Pancreas (tissue), 10 donors: Measurements from ENCODE around the gene SPTBN1. TPM values are rescaled to one million over a fixed set of nuclear protein-coding genes. Genes with fewer than 3 reads are reported as not detected.

ENCODE experiments used
- ATAC-seq, 4 donors: fragments of 200-7000 bp; cut with Tn5 transposase; one replicate each; pipeline versions ENCODE4 v1.8.0 to v1.9.1; 2020; ENCODE audit warnings: mild to moderate bottlenecking in 4 of 4, moderate library complexity in 4 of 4
- DNase-seq, 6 donors: peaks; one replicate each; pipeline ENCODE4 v3.0.0-alpha.2; 2020
- FAIRE-seq: peaks from 2 replicates; lab custom pipeline; 2012; peaks lifted over from hg19 to GRCh38; lab: Jason Lieb, UNC
- H3K27ac ChIP-seq, 4 donors: fragments of 200-600 bp; sonication (generic); 1 replicate in 3 of 4; 2 replicates in 1 of 4; pipeline versions ENCODE4 v1.5.0 to v1.8.0; 2020
- H3K27me3 ChIP-seq, 4 donors: fragments of 200-600 bp; one replicate each; pipeline ENCODE4 v1.8.0; 2021
- H3K36me3 ChIP-seq, 3 donors: fragments of 200-600 bp; sonication (generic) in 1 of 3; one replicate each; pipeline versions ENCODE4 v1.5.0 to v1.8.0; 2020 to 2021
- H3K4me1 ChIP-seq, 3 donors: fragments of 200-600 bp; one replicate each; pipeline ENCODE4 v1.8.0; 2021
- H3K4me3 ChIP-seq, 4 donors: fragments of 200-600 bp; sonication (generic) in 2 of 4; one replicate each; pipeline versions ENCODE4 v1.5.0 to v1.8.0; 2020 to 2021
- H3K9me3 ChIP-seq, 4 donors: fragments of 200-600 bp; one replicate each; pipeline ENCODE4 v1.8.0; 2021
- CTCF ChIP-seq, 4 donors: fragments of 200-600 bp; sonication (generic) in 3 of 4; IDR thresholded peaks; one replicate each; pipeline versions ENCODE4 v1.5.0 to v1.8.0; 2021; ENCODE audit warnings: antibody characterized with exemption in 4 of 4
- WGBS, 2 donors: extraction: QIAGEN DNeasy Blood & Tissue Kit; methylation state at CpG; one replicate each; pipeline ENCODE4 v1.1.7; 2013; 5-methylcytosine and 5-hydroxymethylcytosine counted together
- intact Hi-C, 3 donors: fragments of 100-400 bp; cut with DNase I; formaldehyde crosslinking; loops; one replicate each; pipeline versions ENCODE4 v1.11.1 to v1.14.2; 2022
- polyA plus RNA-seq, 2 donors: library from polyadenylated mRNA; stranded (reverse); fragments of 200-250 nt; gene quantifications; one replicate each; pipeline ENCODE4 v1.2.3, GENCODE V29; 2013
- total RNA-seq, 6 donors: library from RNA; stranded (reverse); fragmentation: NEBNext Ultra II Directional in 4 of 6; extraction: Animal tissue kit (Norgen Biotek cat#: 25700) in 4 of 6; gene quantifications; one replicate each; pipeline versions ENCODE4 v1.2.1 to v1.2.4, GENCODE V29; 2021 to 2023
- donor health status: healthy with polysubstance abuse.
- donor health status: DM: no; HTN: no; CAD: no; lungs with moderate emphysema.
- donor health status: DM: no; HTN: no; CAD: no.
- donor health status: control.
- donor health status: control.
- donor health status: Bipolar disorder and iron deficiency.
- donor health status: DM: yes; HTN: yes; CAD: no.
- donor health status: DM: no; HTN: no; CAD: no.
- donor health status: DM: no; HTN: no; CAD: no.
- donor health status: DM: yes; HTN: yes; CAD: no.

Gene SPTBN1
- total and polyA plus RNA-seq, 8 donors = 43.8 to 192 (median 84.4) TPM

GRCh38 chr2:54545702-54546450 lies 89.7 kb downstream of the SPTBN1 start:
- no peaks in the 10 kb centered on the region for H3K9me3 ChIP-seq
- H3K4me3 ChIP-seq = no peak overlapping the region
- no peaks in the 10 kb centered on the region for H3K27me3 ChIP-seq
- TF ChIP-seq CTCF (IDR thresholded peaks at IDR 0.05) = no peak
- DNase-seq (no peak), ATAC-seq (peak; percentile 76 to 89 (median 84)), FAIRE-seq (no peak)
- intact Hi-C loops = no loop called here
- peaks cover 10 to 29% (median 11%) of the 10 kb centered on the region in 3 donors for H3K4me1 ChIP-seq
- WGBS, 2 donors = 52% methylated on average over 3 of the region's 3 CpGs
- peak overlapping the region in 2 of 4 donors; percentile 75 to 86 for H3K27ac ChIP-seq
- H3K36me3 ChIP-seq = no peaks in the 10 kb centered on the region

GRCh38 chr2:54546518-54546917 lies 90.4 kb downstream of the SPTBN1 start:
- intact Hi-C loops = no loop called here
- peak overlapping the region in 2 of 4 donors; percentile 75 to 86 for H3K27ac ChIP-seq
- no peaks in the 10 kb centered on the region for H3K27me3 ChIP-seq
- DNase-seq = no peak
- H3K4me3 ChIP-seq = no peak overlapping the region
- H3K4me1 ChIP-seq = peaks cover 13 to 33% (median 14%) of the 10 kb centered on the region in 3 donors
- WGBS, 2 donors = 52 to 56% methylated on average over 4 of the region's 4 CpGs
- H3K36me3 ChIP-seq = no peaks in the 10 kb centered on the region
- H3K9me3 ChIP-seq = no peaks in the 10 kb centered on the region
- ATAC-seq = no peak
- no peak for TF ChIP-seq CTCF (IDR thresholded peaks at IDR 0.05)
- FAIRE-seq = no peak

GRCh38 chr2:54546923-54547720 lies 91.0 kb downstream of the SPTBN1 start:
- intact Hi-C loops = no loop called here
- FAIRE-seq (no peak), ATAC-seq (no peak), DNase-seq (no peak)
- Histone ChIP-seq H3K9me3 (no peaks in the 10 kb centered on the region), H3K4me3 (no peak overlapping the region), H3K36me3 (no peaks in the 10 kb centered on the region), H3K27ac (peak overlapping the region in 2 of 4 donors; percentile 75 to 86), H3K4me1 (peaks cover 13 to 36% (median 20%) of the 10 kb centered on the region in 3 donors), H3K27me3 (no peaks in the 10 kb centered on the region)
- 89 to 94% methylated on average over 5 of the region's 5 CpGs for WGBS, 2 donors
- TF ChIP-seq CTCF (IDR thresholded peaks at IDR 0.05) = no peak

GRCh38 chr2:54549430-54549829 lies 93.3 kb downstream of the SPTBN1 start:
- 70% methylated on average over 3 of the region's 3 CpGs for WGBS, 2 donors
- Histone ChIP-seq H3K9me3 (no peaks in the 10 kb centered on the region), H3K36me3 (no peaks in the 10 kb centered on the region), H3K27me3 (no peaks in the 10 kb centered on the region), H3K27ac (peak overlapping the region in 2 of 4 donors; percentile 76 to 77), H3K4me1 (peaks cover 13 to 37% (median 21%) of the 10 kb centered on the region in 3 donors), H3K4me3 (no peak overlapping the region)
- no peak for FAIRE-seq
- TF ChIP-seq CTCF (IDR thresholded peaks at IDR 0.05) = no peak
- intact Hi-C loops = no loop called here
- DNase-seq = no peak
- no peak for ATAC-seq
